Neural progenitor cell (in vitro differentiated cells): ENCODE data around the gene SLC50A1. TPM values are rescaled to one million over a fixed set of nuclear protein-coding genes. Genes with fewer than 3 reads are reported as not detected.

Experiments
- DNase-seq: peaks from one replicate; pipeline ENCODE4 v3.0.0-alpha.2; 2016; ENCODE audit warnings: low spot score
- H2AFZ ChIP-seq: fragments of 200-600 bp; sonication (generic); replicated peaks from 2 replicates; pipeline ENCODE4 v1.6.1; 2016; ENCODE audit warnings: antibody characterized with exemption
- H3F3A ChIP-seq: fragments of 200-600 bp; sonication (generic); 2 replicates; pipeline ENCODE4 v1.6.1; 2016; ENCODE audit warnings: antibody characterized with exemption, low read depth
- H3K27ac ChIP-seq: fragments of 200-600 bp; sonication (generic); 2 replicates; pipeline ENCODE4 v1.5.1; 2016; ENCODE audit warnings: mild to moderate bottlenecking
- H3K27me3 ChIP-seq: fragments of 200-600 bp; sonication (generic); 2 replicates; pipeline ENCODE4 v1.6.1; 2016; ENCODE audit warnings: mild to moderate bottlenecking, moderate library complexity
- H3K36me3 ChIP-seq: fragments of 200-600 bp; sonication (generic); 2 replicates; pipeline ENCODE4 v1.5.1; 2016
- H3K4me1 ChIP-seq: fragments of 200-600 bp; sonication (generic); 2 replicates; pipeline ENCODE4 v1.6.1; 2016; ENCODE audit warnings: mixed run types
- H3K4me2 ChIP-seq: fragments of 200-600 bp; sonication (generic); 2 replicates; pipeline ENCODE4 v1.6.1; 2016
- H3K4me3 ChIP-seq: fragments of 200-600 bp; sonication (generic); 2 replicates; pipeline ENCODE4 v1.5.1; 2016
- H3K79me2 ChIP-seq: fragments of 200-600 bp; sonication (generic); 2 replicates; pipeline ENCODE4 v1.6.1; 2016; ENCODE audit warnings: low read depth
- H3K9ac ChIP-seq: fragments of 200-600 bp; sonication (generic); 2 replicates; pipeline ENCODE4 v1.6.1; 2016
- H3K9me3 ChIP-seq: fragments of 200-600 bp; sonication (generic); 2 replicates; pipeline ENCODE4 v1.5.1; 2016; ENCODE audit warnings: low read depth
- H4K20me1 ChIP-seq: fragments of 200-600 bp; sonication (generic); 2 replicates; pipeline ENCODE4 v1.6.1; 2016; ENCODE audit warnings: low read depth
- H3K27ac Mint-ChIP-seq: 3 replicates; pipeline ENCODE4 v1.8.0; 2021; ENCODE audit warnings: mixed read lengths
- H3K27me3 Mint-ChIP-seq: 2 replicates; pipeline ENCODE4 v1.8.0; 2022; ENCODE audit warnings: low read depth, mild to moderate bottlenecking, inconsistent platforms, moderate library complexity, mixed read lengths; ENCODE audit not compliant: insufficient read depth
- H3K36me3 Mint-ChIP-seq: 3 replicates; pipeline ENCODE4 v1.8.0; 2021; ENCODE audit warnings: mixed read lengths
- H3K4me1 Mint-ChIP-seq: 3 replicates; pipeline ENCODE4 v1.8.0; 2021; ENCODE audit warnings: mixed read lengths
- H3K4me3 Mint-ChIP-seq: 3 replicates; pipeline ENCODE4 v1.8.0; 2021; ENCODE audit warnings: mild to moderate bottlenecking, moderate library complexity, mixed read lengths
- H3K9me3 Mint-ChIP-seq: 3 replicates; pipeline ENCODE4 v1.8.0; 2020; ENCODE audit warnings: mixed read lengths
- CTCF ChIP-seq: fragments of 200-600 bp; sonication (generic); IDR thresholded peaks from 2 replicates; pipeline ENCODE4 v1.5.1; 2017; ENCODE audit warnings: antibody characterized with exemption, mild to moderate bottlenecking
- EZH2 ChIP-seq: fragments of 200-600 bp; sonication (generic); IDR thresholded peaks from 2 replicates; pipeline ENCODE4 v1.6.1; 2017; ENCODE audit warnings: antibody characterized with exemption, mild to moderate bottlenecking, moderate library complexity
- EZH2phosphoT487 ChIP-seq: fragments of 200-600 bp; sonication (generic); IDR thresholded peaks from 2 replicates; pipeline ENCODE4 v1.6.1; 2017; ENCODE audit warnings: antibody characterized with exemption
- total RNA-seq: library from RNA; depleted of rRNA; stranded (reverse); fragments of >200 nt; gene quantifications from 2 replicates; pipeline ENCODE4 v1.2.3, GENCODE V29; 2015; ENCODE audit warnings: low replicate concordance

Gene SLC50A1
- total RNA-seq, 1 donor from 2014 or later, result 14.4 TPM

DNA sequence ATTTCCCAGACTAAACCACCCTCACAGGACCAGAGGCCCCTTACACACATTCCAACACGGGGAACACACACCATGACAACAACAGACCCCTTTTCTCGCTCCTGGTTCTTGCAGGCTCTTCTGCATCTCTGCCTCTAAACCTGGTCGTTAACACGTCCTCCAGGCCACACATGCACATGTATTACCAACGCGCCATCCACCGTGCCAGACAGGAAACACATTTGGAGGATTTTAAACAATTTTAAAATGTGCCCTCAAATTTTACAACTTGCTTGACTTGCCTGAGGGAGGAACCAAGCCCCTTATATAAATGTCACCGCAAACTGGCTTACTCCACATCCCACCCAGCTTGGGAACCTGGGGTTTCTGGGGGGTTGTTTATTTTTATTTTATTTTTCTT lies 24.8 kb upstream of the SLC50A1 start:
- no peak overlapping the region for H3K4me3 ChIP-seq
- peaks cover 10% of the 10 kb centered on the region for H3K27me3 ChIP-seq
- H3K4me1 Mint-ChIP-seq, result peaks cover 7% of the 10 kb centered on the region
- peaks cover 10% of the 10 kb centered on the region for H3K27me3 Mint-ChIP-seq
- no peak overlapping the region for H3K9ac ChIP-seq
- H3K27ac Mint-ChIP-seq, result no peak overlapping the region
- H3F3A ChIP-seq, result no peaks in the 10 kb centered on the region
- H3K9me3 Mint-ChIP-seq, result no peaks in the 10 kb centered on the region
- H3K4me3 Mint-ChIP-seq, result no peak overlapping the region
- DNase-seq, result no peak
- no peaks in the 10 kb centered on the region for H4K20me1 ChIP-seq
- no peaks in the 10 kb centered on the region for H3K9me3 ChIP-seq
- H3K79me2 ChIP-seq, result no peaks in the 10 kb centered on the region
- no peaks in the 10 kb centered on the region for H3K36me3 Mint-ChIP-seq
- no peak overlapping the region for H3K4me2 ChIP-seq
- H3K4me1 ChIP-seq, result no peaks in the 10 kb centered on the region
- TF ChIP-seq CTCF, result no peak
- no peak for TF ChIP-seq EZH2phosphoT487
- TF ChIP-seq EZH2, result no peak
- H3K27ac ChIP-seq, result no peak overlapping the region
- no peaks in the 10 kb centered on the region for H3K36me3 ChIP-seq
- no peak overlapping the region for H2AFZ ChIP-seq

- Mint-ChIP-seq H3K27me3 (peaks cover 5% of the 10 kb centered on the region), H3K4me1 (peaks cover 7% of the 10 kb centered on the region), H3K9me3 (no peaks in the 10 kb centered on the region), H3K27ac (no peak overlapping the region), H3K36me3 (no peaks in the 10 kb centered on the region), H3K4me3 (no peak overlapping the region)
- Histone ChIP-seq H3K27me3 (peaks cover 6% of the 10 kb centered on the region), H3K4me3 (no peak overlapping the region), H3F3A (no peaks in the 10 kb centered on the region), H2AFZ (no peak overlapping the region), H3K36me3 (no peaks in the 10 kb centered on the region), H3K4me1 (no peaks in the 10 kb centered on the region), H3K79me2 (no peaks in the 10 kb centered on the region), H4K20me1 (no peaks in the 10 kb centered on the region), H3K4me2 (no peak overlapping the region), H3K9ac (no peak overlapping the region), H3K9me3 (no peaks in the 10 kb centered on the region), H3K27ac (no peak overlapping the region)
- DNase-seq, result no peak
- TF ChIP-seq CTCF (no peak), EZH2 (no peak), EZH2phosphoT487 (no peak)
These were observed 22.1 kb upstream of the SLC50A1 start for GRCh38 chr1:155113450-155113980.

GRCh38 chr1:155116113-155116764 lies 19.4 kb upstream of the SLC50A1 start:
- Histone ChIP-seq H3K4me3 (no peak overlapping the region), H3K4me2 (no peak overlapping the region), H3K9ac (no peak overlapping the region), H3K27ac (no peak overlapping the region), H2AFZ (no peak overlapping the region), H3K9me3 (no peaks in the 10 kb centered on the region), H4K20me1 (no peaks in the 10 kb centered on the region), H3K4me1 (no peaks in the 10 kb centered on the region), H3K36me3 (no peaks in the 10 kb centered on the region), H3K27me3 (peaks cover 31% of the 10 kb centered on the region), H3F3A (peaks cover 5% of the 10 kb centered on the region), H3K79me2 (no peaks in the 10 kb centered on the region)
- Mint-ChIP-seq H3K36me3 (no peaks in the 10 kb centered on the region), H3K9me3 (no peaks in the 10 kb centered on the region), H3K4me1 (peaks cover 5% of the 10 kb centered on the region), H3K27ac (no peak overlapping the region), H3K4me3 (peak overlapping the region; percentile 3), H3K27me3 (peaks cover 14% of the 10 kb centered on the region)
- DNase-seq, result no peak
- no peak for TF ChIP-seq EZH2phosphoT487
- no peak for TF ChIP-seq CTCF
- no peak for TF ChIP-seq EZH2
